HG03175 (cell line): ENCODE results near the gene MPZL1.
A peak's percentile ranks its signal among the peaks of the same experiment; 100 is the strongest.

Source experiments
- ATAC-seq: cut with Tn5 transposase; IDR thresholded peaks from one replicate; pipeline ENCODE4 v1.9.1; 2021; ENCODE audit warnings: mild to moderate bottlenecking, moderate library complexity; ENCODE audit not compliant: unreplicated experiment

Gene MPZL1

GRCh38 chr1:167776151-167776550 lies 54.4 kb downstream of the MPZL1 start:
- ATAC-seq: no peak

DNA sequence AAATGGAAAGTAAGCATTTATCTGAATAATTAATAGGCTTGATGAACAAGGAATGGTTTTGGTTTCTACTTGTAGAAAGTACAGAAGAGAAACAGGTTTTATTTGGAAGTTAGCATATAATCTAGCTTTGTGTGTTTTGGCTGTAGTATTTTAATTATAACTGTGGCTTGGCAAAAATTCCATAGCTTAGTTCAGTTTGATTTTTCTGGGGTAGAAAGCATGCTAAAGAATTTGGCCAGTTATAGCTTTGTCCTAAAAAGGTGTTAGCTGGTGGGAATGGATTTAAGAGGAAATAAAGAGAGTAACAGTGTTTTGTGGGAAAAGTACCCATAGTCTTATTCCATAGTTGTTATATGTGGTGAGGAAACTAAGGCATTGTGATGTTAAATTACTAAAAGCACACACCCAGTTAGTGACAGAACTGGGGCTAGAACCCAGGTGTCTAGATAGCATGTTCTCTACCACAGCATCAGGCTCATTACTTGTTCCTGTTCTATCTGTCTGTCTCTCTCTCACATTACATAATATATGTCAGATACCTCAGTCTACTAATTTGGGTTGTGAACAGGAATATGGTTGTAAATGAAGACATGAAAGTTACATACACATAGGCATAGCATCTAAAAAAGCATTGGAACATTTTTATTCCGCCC lies 55.0 kb downstream of the MPZL1 start:
- ATAC-seq: no peak

- ATAC-seq: no peak
Measured at GRCh38 chr1:167777269-167777650, 55.5 kb downstream of the MPZL1 start.

DNA sequence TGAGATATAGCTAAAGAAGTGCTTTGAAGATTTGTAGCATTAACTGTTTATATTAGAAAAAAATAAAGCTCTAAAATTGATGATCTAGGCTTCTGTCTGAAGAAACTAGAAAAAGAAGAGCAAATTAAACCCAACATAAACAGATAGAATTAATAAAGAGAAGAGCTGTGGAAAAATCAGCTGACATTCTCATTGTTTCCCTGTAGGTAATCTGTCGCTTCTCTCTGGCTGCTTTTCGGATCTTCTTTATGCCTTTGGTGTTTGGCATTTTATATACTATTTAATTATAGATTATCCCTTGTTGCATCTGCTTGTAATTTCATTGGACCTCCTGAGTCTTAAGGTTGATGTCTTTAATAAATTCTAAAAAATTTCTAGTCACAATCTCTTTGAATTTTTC lies 59.8 kb downstream of the MPZL1 start:
- no peak for ATAC-seq

DNA sequence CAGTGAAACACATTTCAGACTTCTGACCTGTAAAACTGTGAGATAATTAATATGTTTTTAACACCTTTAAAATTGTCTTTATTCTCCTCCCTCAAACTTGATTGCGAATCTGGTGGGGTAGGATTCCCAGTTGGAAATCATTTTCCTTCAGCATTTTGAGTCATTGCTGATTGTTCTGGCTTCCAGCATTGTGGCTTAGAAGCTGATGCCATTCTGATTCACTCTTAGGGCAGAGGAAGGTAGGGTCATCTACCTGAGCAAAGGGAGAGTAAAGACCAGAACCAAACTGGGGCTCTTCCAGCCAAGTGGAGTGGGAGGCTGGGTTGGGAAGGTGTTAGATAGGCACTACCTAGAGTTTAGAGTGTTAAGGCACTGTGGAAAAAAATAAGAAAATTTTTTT lies 61.2 kb downstream of the MPZL1 start:
- ATAC-seq: no peak

DNA sequence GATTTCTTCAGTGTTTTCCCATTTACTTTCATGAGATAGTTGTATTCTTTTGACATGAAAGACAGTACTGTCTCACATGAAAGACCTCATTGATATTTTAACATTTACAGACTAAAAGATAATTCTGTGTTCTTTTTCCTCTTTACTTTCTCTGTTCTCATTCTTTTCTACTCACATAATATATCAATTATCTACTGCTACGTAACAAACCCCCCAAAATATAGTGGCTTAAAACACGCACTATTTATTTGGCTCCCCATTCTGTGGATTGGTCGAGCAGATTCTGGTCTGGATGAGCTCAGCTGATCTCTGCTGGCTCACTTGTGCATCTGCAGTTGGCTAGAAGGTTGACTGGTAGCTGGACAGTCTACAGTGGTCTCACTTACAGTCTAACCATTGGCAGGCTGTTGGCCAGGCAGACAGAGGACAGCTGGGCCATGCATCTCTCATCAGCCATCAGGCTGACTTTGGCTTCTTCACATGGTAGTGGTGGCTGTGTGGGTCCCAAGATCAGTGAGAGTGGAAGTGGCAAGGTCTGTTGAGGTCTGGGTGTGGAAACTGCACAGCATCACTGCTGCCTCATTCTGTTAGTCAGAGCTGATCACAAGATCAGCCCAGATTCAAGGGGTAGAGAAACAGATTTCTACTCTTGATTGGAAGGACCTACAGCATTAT lies 63.2 kb downstream of the MPZL1 start:
- no peak for ATAC-seq

DNA sequence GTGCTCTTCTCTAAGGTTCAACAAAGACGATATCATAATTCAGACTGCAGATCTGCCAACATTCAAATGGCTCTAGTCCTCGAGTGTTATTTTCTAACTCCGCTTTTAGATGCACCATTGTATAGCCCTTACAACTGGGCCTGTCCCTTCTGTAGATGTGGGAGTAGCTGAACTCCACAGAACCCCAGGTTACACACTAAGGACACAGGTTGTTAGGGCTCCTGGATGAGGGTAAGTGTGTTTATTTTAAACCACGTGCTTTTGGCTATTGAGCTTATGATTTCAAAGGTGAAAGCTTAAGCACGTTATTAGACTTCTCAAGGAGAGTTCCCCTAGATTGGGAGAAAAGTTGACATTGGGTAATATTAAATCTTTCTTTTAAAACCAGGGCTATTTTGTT lies 64.7 kb downstream of the MPZL1 start:
- no peak for ATAC-seq

DNA sequence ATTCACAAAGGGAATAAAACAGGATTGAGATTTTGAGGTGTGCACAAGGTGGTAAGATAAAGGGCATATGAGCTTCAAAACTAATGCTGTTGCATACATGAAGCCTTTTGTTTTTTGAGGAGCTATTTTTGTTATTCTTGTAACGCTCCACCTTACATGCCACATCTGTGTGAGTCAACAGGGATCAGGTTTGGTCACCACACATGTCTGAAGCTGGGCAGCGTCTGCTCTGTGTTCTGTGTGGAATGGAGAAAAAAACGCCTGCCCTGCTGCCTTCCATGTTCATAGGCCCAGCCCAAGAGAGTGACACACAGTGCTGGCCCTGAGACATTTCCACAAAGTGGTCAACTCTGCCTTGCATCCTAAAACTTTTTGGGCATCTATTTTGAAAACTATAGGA lies 67.7 kb downstream of the MPZL1 start:
- no peak for ATAC-seq

DNA sequence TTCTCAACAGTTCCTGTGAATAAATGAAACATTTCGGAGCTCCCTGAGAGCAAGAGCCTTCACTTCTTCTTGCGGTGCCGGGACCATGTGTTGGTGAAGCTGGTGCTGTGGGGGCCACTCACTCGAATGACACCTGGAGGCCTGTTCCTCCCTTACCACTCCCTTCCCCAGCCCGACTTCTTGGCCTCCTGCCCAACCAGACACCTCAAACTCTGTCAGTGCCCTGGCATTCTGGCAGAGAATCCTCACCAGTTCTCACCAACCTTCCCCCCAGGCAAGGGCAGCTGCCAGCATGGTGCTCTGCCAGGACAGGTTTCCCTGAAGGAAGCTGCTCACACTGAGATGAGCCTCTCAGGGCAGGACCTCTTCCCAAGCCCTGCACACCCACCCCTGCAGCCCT lies 68.3 kb downstream of the MPZL1 start:
- no peak for ATAC-seq

- ATAC-seq: no peak
Measured at GRCh38 chr1:167791281-167792187, 69.8 kb downstream of the MPZL1 start.

DNA sequence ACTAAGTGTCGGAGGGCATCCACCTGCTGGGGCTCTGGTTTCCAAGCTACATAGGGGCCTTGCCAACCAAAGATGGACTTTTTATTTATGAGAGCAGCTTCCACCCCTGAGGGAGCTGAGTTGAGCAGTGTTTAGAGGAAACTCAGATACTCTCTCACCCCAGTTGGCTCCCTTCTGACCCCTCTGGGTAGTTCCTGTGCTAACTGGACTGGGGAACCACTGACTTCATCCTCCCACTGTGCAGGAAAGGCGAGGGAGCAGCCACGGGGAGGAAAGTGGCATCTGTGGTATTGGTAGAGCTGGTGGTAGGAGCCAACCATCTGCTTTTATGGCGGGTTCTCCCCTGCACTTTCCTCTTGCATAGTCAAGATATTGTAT lies 70.4 kb downstream of the MPZL1 start:
- ATAC-seq: no peak

DNA sequence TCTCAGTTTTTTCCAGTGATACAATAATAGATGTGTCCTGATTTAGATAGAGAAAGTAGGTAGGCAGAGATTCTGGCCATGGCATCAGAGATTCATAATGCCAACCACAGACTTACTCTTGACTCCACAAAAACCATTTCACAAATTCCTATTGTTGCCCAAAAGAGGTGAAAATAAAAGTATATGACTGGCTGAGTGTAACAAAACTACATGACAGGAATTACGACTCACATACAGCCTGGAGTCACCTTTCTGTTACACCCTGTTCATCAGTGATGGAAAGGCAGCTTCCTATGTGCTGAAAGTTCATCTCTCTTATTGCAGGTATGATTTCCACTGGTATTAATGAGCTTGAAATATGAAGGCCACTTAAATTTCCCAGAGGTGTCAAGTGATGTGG lies 72.3 kb downstream of the MPZL1 start:
- no peak for ATAC-seq

GRCh38 chr1:167795810-167796740 lies 74.3 kb downstream of the MPZL1 start:
- no peak for ATAC-seq

GRCh38 chr1:167797015-167797414 lies 75.2 kb downstream of the MPZL1 start:
- no peak for ATAC-seq

DNA sequence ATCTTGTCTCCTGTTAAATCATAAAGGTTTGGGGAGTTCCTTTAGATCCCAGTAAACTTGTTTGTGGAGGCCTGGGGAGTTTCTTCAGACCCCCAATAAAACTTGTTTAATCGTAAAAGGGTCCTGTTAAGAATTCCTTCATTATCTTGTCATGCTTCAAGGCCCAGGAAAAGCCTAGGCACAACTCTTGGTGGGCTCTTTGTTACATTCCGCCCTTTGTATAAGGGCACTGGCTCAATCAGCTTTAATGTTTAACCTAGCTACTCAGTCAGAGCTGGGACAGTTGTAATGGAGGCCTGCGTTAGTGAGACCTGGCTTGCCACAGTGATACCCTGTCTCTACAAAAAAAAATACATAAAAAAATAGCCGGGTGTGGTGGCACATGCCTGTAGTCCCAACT lies 77.2 kb downstream of the MPZL1 start:
- ATAC-seq: no peak

DNA sequence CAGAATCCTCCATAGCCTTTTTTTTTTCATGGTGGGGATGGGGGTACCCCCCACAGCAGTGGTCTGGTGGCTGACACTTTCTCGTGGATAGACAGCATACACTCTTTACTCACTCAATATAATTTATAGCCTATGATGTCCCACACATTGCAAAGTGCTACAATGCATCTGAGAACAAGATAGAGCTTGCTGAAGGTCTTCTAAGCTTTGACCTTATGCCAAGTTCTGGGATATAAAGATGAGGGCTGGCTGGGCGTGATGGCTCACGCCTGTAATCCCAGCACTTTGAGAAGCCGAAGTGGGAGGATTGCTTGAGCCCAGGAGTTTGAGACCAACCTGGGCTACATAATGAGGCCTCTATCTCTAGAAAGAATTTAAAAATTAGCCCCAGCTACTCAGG lies 78.0 kb downstream of the MPZL1 start:
- no peak for ATAC-seq

DNA sequence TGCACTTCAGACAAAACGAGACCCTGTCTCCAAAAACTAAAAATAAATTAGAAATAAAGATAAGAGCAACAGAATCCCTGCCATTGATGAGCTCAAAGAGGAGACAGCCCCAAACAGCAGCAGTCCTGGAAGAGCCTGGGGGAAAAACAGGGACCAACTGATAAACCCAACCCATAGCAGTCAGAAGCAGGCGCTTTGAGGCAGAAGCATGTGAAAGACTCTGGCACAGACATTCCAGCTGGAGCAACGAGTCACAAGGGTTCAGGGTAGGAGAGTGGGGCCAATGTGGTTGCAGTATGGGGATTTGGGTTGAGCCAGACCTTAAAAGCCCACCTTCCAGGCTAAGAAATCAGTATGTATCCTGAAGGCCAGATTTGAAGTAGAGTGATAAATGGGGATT lies 78.5 kb downstream of the MPZL1 start:
- no peak for ATAC-seq

- no peak for ATAC-seq
Measured at GRCh38 chr1:167802235-167802634, 80.5 kb downstream of the MPZL1 start.

DNA sequence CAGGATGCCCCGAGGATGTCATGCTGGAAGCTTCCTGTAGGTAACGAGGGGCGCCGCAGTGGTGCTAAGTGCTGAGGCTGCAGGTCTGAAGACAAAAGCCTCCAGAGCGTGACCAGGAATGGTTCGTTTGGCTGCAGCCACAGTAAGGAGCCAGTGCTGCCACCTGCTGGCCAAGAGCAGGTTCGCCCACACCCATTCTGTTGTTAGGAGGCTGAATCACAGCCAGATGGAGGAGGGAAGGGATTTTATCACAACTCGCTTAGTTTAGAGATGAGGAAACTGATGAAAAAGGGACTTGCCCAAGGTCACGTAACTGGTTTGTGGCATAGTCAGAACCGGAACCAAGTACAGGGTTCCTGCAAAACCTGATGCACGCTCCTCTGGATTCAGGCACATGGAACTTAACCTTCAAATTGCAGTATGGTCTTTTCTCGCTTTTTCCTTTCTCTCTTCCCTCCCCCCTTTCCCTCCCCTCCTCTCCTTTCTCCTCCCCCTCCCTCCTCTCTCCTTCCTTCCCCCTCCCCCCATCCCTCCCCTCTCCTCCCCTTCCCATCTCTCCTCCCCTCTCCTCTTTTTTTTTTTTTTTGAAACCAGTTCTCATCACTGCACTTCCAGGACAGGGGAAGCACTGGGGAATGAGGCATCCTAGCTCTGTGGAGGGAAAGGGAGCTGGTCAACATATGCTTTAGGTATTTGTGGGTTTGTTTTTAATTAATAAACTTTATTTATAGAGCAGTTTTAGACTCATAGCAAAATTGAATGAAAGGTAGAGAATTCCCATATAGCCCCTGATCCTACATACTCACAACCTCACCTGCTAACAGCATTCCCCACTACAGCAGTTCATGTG lies 81.8 kb downstream of the MPZL1 start:
- ATAC-seq: peak; percentile 91

- ATAC-seq: no peak
Measured at GRCh38 chr1:167805041-167805556, 83.3 kb downstream of the MPZL1 start.
